Stimulated activated CD8-positive, alpha-beta memory T cell treated with anti-CD3 and anti-CD28 coated beads, Interleukin-15, amount 100 ng/mL, for 1 hour (primary cell): ENCODE results near the gene GRIN2D.

Experiments used
- DNase-seq: peaks from one replicate; pipeline ENCODE4 v3.0.0-alpha.2; 2020; ENCODE audit warnings: low read depth

GRIN2D gene

DNA sequence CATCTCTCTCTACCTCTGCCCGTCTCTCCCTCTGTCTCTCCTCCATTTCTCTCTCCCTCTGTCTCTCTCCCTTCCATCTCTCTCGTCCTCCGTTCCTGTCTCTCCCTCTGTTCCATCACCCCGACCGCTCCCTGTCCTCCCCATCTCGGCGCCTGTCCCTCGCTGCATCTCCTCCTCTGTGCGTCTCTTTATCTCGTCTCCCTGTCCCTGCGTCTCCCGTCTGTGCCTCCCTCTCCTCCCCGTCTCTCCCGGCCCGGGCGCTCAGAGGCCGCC lies 4.6 kb downstream of the GRIN2D start:
- DNase-seq: no peak

DNA sequence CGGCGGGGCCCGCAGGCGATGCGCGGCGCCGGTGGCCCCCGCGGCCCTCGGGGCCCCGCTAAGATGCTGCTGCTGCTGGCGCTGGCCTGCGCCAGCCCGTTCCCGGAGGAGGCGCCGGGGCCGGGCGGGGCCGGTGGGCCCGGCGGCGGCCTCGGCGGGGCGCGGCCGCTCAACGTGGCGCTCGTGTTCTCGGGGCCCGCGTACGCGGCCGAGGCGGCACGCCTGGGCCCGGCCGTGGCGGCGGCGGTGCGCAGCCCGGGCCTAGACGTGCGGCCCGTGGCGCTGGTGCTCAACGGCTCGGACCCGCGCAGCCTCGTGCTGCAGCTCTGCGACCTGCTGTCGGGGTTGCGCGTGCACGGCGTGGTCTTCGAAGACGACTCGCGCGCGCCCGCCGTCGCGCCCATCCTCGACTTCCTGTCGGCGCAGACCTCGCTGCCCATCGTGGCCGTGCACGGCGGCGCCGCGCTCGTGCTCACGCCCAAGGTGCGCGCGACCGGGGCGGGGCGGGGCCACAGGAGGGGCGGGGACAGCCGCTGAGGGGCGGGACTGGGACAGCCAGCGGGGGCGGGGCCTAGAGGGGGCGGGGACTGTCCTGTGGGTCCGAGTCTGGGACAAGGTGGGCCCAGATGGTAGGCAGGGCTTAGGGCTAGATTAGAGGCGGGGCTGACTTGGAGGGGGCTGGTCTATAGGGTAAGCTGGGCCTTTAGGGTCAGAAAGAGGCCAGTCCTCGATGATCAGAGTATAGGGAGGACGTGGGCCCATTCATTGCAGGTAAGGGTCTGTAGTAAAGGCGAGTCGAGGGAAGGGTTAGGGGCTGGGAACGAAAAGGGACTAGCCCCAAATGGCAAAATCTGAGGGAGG lies 5.1 kb downstream of the GRIN2D start:
- DNase-seq: peak; percentile 66

DNA sequence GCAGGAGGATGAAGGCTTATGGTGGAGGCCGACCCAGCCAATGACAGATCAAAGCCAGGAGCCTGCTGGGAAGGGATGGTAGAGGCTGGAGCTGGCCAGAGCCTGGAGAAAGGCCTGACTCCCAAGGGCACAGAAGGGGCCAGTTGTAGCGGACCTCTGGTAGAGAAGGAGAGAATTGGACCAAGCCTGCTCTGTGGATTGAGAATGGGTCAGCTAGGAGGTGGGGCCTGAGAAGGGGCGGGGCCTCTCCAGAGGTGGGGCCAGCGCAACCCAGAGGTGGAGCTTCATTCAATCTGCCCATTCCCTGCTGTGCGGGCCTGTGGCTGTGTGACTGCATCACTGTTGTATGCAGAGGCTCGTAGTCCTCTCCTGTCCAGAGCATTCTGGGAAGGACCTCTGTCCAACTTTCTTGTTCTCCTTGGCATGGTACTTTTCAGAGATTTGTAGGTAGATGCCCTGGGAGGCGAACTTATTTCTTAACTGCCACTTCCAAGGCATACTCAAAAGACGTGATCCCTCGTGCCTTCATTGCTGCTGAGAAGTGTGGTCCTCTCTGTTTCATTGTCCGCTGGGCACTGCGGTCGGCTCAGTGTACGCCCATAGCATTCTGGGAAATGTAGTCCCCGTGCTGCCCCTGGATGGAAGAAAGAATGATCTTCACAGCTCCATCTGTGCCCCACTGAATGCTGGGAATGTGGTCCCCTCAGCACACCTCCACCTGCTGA lies 6.7 kb downstream of the GRIN2D start:
- no peak for DNase-seq

DNA sequence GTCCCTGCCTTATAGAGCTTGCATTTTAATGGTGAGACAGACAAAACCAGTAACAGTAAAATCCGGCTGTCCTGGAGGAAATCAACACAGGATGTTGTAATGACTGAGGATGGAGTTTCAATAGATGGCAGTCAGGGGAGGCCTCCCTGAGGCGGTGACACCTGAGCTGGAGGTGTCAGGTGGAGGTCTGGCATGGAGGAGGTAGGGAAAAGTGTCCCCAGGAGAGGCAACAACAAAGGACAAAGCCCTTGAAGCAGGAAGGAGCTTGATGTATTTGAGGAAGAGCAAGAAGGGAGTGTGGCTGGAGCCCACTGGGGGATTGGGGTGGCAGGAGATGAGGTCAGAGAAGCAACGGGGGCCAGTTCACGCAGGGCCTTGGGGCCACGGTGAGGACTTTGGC lies 7.8 kb downstream of the GRIN2D start:
- DNase-seq: no peak

DNA sequence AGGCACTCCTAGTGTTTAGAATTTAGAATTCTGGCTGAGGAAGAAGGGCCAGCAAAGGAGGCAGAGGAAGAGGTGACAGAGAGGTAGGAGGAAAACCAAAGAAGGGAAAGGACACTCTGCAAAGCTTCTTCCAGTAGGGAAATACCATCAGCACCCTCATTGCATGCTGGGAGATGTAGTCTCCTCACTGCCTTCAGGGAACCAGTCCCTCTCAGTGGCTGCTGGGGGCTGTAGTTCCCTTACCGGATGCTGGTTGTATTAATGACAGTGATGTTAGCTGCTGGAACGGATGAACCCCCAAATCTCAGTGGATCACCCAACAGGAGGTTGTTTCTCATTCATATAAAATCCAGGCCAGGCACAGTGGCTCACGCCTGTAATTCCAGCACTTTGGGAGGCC lies 10.1 kb downstream of the GRIN2D start:
- DNase-seq: no peak

DNA sequence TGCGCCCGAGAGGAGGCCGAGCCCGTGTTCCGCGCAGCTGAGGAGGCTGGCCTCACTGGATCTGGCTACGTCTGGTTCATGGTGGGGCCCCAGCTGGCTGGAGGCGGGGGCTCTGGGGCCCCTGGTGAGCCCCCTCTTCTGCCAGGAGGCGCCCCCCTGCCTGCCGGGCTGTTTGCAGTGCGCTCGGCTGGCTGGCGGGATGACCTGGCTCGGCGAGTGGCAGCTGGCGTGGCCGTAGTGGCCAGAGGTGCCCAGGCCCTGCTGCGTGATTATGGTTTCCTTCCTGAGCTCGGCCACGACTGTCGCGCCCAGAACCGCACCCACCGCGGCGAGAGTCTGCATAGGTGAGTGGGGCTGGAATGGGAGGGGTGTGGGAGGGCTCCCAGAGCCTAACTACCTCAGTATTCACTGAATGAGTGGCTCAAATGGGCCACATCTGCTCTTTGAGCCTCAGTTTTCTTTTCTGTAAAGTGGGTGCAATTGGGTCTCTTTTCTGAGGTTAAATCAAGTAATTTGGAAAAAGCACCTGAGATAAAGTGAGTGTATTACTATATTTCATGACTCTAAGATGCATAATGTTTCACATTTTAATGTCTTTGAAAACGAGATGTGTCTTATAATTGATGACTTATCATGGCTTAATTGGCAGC lies 11.7 kb downstream of the GRIN2D start:
- DNase-seq: no peak

DNA sequence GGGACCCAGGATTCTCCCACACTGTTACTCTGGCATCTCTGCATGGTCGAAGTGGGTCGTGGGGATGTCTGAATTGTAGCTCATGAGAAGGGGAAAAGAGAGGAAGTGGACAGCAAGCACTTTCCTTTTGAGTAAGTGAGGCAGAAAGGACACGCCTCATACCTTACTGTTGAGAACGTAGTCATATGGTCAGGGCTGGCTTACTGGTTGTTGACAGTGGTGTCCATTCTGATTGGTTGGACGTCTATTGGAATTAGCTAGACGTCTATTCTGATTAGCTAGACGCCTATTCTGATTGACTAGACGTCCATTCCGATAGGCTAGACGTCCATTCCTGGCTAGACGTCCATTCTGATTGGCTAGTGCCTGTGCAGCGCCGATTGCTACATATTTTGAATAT lies 12.4 kb downstream of the GRIN2D start:
- no peak for DNase-seq

DNA sequence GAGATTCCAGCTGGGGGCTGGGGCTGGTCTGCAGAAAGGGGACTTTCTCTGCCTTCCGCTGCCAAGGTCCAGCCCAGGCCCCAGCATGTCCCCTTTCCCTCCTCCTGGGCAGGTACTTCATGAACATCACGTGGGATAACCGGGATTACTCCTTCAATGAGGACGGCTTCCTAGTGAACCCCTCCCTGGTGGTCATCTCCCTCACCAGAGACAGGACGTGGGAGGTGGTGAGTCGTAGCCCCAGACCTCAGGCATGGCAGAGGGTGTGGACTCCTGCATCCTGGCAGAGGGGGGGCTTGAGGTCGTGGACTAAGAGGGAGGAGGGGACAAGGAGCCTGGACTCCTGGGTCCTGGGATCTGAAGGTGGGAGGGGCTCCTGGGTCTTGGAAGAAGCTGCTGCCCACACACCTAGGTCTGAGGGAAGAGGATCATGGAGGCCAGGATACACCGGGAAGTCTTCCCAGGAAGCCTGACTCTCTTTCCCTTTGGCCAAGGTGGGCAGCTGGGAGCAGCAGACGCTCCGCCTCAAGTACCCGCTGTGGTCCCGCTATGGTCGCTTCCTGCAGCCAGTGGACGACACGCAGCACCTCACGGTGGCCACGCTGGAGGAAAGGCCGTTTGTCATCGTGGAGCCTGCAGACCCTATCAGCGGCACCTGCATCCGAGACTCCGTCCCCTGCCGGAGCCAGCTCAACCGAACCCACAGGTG lies 20.6 kb downstream of the GRIN2D start:
- no peak for DNase-seq

DNA sequence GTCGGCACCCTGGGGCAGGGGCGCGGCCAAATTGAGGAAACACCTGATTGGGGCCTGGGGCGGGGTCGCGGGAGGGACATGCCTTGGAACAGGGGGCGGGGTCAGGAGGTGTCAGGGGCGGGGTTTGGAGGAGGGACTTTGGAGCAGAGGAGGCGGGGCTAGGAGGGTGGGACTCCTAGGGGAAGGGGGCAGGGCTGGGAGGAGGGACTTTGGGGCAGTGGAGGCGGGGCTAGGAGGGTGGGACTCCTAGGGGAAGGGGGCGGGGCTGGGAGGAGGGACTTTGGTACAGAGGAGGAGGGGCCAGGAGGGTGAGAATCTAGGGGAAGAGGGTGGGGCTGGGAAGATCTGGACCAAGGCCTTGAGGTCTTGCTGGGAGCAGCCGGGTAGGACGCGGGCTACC lies 21.9 kb downstream of the GRIN2D start:
- peak; percentile 43 for DNase-seq

DNA sequence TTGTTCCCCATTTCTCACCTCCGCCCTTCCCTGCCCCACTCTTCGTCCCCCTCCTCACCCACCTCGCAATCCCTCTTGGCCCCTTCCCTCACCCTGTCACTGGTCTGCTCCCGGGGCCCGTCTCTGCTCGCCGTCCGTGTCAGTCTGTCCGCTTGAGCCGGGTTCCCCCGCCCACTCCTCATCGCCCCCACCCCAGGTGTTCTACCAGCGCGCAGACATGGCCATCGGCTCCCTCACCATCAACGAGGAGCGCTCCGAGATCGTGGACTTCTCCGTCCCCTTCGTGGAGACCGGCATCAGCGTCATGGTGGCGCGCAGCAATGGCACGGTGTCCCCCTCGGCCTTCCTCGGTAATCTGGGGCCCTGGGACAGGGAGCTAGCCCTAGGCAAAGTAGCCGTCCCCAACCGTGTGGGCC lies 22.3 kb downstream of the GRIN2D start:
- DNase-seq: no peak

DNA sequence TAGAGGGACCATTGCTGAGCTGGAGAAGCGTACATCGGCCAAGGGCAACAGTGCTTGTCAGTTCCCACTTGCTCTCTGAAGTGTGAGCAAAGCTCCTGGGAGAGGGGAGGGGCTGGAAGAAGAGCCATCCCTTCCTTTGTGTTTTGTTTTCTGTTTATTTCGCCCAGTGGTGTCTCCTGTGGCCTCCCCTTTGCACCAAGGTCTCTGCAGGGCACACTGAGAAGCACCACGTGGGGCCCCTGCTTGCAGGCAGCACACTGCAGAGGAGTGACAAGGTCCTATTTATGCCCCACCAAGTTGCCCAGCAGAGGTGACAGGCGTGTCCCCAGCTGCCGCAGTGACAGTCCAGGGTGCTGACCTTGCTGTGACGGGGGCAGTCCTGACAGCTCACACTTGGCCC lies 24.0 kb downstream of the GRIN2D start:
- DNase-seq: no peak

DNA sequence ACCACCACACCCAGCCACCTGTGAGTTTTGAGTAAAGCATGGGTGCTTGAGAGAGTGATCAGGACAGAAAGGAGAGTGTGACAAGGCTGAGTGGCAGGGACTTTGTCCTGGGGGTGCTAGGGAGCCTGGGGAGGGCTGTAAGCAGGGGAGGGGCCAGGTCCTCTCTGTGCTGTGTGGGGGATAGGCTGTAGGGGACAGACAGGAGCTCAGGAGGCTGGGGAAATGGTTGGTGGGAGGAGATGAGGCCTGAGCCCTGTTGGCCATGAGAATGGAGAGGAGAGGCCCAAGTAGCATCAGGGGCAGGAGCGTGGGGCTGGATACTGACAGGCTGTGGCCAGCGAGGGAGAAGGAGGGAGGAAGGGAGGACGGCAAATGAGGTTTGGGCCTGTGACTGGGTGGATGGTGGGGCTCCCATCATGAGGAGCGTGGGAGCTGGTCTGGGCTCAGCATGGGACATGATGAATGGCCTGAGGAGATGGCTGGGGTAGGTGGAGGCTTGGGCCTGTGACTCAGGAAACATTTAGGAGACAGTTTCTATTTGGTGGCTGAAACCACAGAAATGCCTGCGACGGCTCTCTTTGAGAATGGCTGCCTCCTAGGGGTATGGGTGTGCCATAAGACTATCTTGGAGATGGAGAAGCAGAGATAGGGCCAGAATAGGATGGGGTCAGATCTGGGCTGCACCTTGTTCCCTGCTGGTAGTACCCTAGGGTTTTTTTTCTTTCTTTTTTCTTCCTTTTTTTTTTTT lies 25.0 kb downstream of the GRIN2D start:
- no peak for DNase-seq

DNA sequence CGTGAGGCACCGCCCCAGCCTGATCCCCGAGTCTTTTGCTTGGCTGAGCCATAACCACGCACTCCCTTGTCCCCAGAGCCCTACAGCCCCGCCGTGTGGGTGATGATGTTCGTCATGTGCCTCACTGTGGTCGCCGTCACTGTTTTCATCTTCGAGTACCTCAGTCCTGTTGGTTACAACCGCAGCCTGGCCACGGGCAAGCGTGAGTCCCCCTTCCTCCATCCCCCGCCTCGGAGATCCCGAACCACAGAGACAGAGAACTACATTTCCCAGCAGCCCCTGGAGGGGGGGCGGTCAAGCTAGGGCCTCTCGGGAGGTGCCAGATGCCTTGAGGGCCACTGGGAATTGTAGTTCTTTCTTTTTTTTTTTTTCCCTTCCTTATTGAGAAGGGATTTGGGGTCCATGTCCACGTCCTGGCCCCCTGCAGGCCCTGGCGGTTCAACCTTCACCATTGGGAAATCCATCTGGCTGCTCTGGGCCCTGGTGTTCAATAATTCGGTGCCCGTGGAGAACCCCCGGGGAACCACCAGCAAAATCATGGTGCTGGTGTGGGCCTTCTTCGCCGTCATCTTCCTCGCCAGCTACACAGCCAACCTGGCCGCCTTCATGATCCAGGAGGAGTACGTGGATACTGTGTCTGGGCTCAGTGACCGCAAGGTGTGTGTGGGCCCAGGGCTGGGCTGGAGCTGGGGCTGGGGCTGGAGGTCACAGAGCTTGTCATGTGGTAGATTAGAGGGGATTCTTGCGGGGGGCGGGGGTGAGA lies 25.9 kb downstream of the GRIN2D start:
- peak; percentile 34 for DNase-seq

DNA sequence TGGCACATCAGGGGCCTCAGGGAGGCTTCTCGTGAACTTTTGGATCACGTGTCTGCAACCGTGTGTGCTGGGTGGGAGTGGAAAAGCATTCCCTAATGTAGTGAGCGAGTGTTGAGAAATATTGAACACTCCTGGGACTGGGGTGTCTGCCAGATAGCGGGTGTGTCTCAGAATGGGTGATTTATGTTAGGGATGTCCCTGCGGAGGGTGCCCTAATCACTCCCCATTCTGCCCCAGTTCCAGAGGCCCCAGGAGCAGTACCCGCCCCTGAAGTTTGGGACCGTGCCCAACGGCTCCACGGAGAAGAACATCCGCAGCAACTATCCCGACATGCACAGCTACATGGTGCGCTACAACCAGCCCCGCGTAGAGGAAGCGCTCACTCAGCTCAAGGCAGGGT lies 28.1 kb downstream of the GRIN2D start:
- no peak for DNase-seq

DNA sequence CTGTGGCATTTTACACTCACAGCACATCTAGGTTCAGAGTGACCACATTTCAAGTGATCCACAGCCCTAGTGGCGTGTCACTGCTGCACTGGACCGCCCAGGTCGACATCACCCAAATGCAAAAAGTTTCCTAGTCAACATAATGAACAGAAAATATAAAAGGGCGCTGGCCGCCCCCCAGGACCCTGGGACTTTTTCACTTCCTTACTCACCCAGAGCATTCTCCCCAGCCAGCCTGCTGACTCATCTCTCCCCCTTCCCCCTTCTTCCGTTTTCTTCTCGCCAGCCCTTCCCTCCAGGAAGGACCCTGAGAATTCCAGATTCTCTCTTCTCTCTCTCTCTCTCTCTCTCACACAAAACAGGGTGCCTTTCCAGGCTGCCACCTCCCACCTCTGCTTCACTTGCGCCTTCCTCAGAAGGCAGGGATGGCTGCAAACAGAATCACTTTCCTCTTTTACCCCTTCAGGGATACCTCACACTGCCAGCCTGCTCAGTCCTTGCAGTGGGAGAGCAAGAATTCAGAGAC lies 31.3 kb downstream of the GRIN2D start:
- DNase-seq: no peak

DNA sequence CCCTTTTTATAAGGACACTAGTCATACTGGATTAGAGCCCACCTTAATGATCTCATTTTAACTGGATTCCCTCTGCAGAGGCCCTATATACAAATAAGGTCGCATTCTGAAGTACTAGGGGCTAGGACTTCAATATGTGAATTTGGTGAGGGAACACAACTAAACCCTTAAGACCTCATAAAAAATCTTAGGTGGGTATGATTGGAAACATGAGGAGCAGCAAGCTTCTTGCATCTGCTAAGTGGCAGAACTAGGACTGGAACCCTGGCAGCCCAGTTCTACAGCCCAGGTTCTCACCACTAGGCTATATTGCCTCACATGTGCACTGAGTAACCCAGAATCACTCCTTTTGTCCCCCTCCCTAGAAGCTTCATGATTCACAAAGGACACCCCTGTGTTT lies 35.2 kb downstream of the GRIN2D start:
- DNase-seq: no peak

DNA sequence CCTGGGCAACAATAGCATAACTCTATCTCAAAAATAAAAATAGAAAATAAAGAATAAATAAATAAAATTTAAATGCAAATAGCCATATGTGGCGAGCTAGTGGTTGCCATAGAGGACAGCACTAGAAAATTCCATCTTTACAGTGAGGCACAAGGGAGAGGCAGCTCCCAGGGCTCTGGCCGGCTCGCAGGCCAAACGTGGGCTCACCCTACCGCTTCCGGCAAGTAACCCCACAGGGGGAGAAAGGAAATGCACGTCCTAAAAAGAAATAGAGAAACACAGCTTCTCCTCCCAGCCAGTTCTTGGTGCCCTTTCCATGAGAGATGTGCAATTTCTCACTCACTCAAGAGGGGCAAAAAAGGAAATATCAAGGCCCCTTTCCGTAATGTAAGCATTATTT lies 39.9 kb downstream of the GRIN2D start:
- DNase-seq: no peak

DNA sequence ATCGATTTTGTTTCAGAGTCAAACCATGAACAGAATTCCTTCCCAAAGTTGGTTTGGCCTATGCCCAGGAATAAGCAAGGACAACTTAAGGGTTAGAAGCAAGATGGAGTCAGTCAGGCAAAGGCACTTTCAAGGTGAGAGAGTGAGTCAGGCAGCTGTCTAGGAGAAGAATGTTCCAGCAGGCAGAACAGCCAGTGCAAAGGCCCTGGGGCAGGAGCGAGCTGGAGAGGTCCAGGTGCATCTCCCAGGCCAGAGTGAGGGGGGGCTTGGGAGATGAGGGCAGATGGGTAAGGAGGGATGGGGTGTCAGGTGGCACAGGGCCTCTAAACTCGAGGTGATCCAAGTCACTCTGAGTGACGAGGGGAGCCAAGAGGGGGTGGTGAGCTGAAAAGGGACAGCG lies 43.1 kb downstream of the GRIN2D start:
- no peak for DNase-seq

DNA sequence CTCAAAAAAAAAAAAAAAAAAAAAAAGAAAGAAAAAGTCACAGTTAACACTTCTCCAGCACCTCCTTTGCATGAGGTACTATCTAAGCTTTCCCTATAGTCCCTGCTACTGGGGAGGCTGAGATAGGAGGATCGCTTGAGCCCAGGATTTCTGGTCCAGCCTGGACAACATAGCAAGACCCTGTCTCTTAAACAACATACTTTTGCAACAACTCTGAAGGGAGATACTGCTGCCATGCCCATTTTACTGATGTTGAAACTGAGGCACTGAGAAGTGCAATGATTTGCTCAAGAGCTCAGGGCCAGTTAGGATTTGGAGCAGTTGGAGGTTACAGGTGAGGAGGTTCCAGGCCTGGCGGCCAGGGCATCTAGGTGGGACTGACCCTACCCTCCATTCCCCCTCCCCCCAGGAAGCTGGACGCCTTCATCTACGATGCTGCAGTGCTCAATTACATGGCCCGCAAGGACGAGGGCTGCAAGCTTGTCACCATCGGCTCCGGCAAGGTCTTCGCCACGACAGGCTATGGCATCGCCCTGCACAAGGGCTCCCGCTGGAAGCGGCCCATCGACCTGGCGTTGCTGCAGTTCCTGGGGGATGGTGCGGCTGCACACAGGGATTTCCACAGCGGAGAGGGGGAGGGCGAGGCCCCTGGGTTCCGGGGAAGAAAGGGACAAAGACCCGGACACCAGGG lies 48.0 kb downstream of the GRIN2D start:
- no peak for DNase-seq
